B cell (primary cell): ENCODE data around the gene ZSCAN30. TPM values are rescaled to one million over a fixed set of nuclear protein-coding genes. Genes with fewer than 3 reads are reported as not detected.

Source experiments
- ATAC-seq: fragments of 200-7000 bp; cut with Tn5 transposase; one replicate; pipeline ENCODE4 v1.10.0; 2021; ENCODE audit warnings: low read depth, mild to moderate bottlenecking, moderate number of reproducible peaks, moderate library complexity
- CTCF ChIA-PET: fragments of 350-600 bp; sonication (Branson Sonifier 250); formaldehyde crosslinking; loops from one replicate; lab custom pipeline; 2021; ENCODE audit warnings: antibody characterized with exemption, inconsistent platforms; lab: Charles Lee
- POLR2A ChIA-PET: fragments of 350-600 bp; sonication (Branson Sonifier 250); formaldehyde crosslinking; loops from one replicate; lab custom pipeline; 2021; ENCODE audit warnings: antibody characterized with exemption; lab: Charles Lee
- DNase-seq: peaks from one replicate; pipeline ENCODE4 v3.0.0; 2013
- H2AFZ ChIP-seq: 2 replicates; pipeline ENCODE4 v1.6.1; 2012; ENCODE audit warnings: mild to moderate bottlenecking, low read depth, low read length; ENCODE audit not compliant: insufficient read depth, poor library complexity, severe bottlenecking
- H3K27ac ChIP-seq, 2 donors: 1 replicate in 1 of 2; 2 replicates in 1 of 2; pipeline ENCODE4 v1.5.1; 2012 to 2013; ENCODE audit warnings: low read length in 2 of 2, mild to moderate bottlenecking in 2 of 2, moderate library complexity in 1 of 2
- H3K27me3 ChIP-seq, 4 experiments: fragments of 200-600 bp in 1 of 4; sonication (generic) in 1 of 4; replicated peaks in 1 of 4; 1 replicate in 2 of 4; 2 replicates in 2 of 4; pipeline versions ENCODE4 v1.6.1 to v1.7.0; 2013 to 2016; ENCODE audit warnings: low read length in 3 of 4, mild to moderate bottlenecking in 2 of 4, mixed read lengths in 1 of 4, moderate library complexity in 1 of 4; ENCODE audit not compliant: insufficient read depth in 4 of 4, control insufficient read depth in 3 of 4; ENCODE audit errors: control extremely low read depth in 1 of 4
- H3K36me3 ChIP-seq, 2 experiments: replicated peaks in 1 of 2; 1 replicate in 1 of 2; 2 replicates in 1 of 2; pipeline versions ENCODE4 v1.6.1 to v1.7.1; 2013; ENCODE audit warnings: low read length in 1 of 2; ENCODE audit not compliant: insufficient read depth in 2 of 2, control insufficient read depth in 1 of 2; ENCODE audit errors: control extremely low read depth in 1 of 2, extremely low read depth in 1 of 2
- H3K4me1 ChIP-seq, 2 donors: fragments of 200-600 bp in 1 of 2; sonication (generic) in 1 of 2; 1 replicate in 1 of 2; 2 replicates in 1 of 2; pipeline versions ENCODE4 v1.5.1 to v1.6.1; 2013 to 2017; ENCODE audit warnings: low read length in 2 of 2; ENCODE audit not compliant: control insufficient read depth in 2 of 2, insufficient read depth in 2 of 2
- H3K4me2 ChIP-seq: replicated peaks from 2 replicates; pipeline ENCODE3; 2012; ENCODE audit warnings: mild to moderate bottlenecking, low read depth, low read length; ENCODE audit not compliant: poor library complexity, severe bottlenecking
- H3K4me3 ChIP-seq, 5 experiments: fragments of 200-600 bp in 1 of 5; sonication (generic) in 1 of 5; 1 replicate in 3 of 5; 2 replicates in 2 of 5; pipeline versions ENCODE4 v1.5.1 to v1.7.0; 2011 to 2016; ENCODE audit warnings: low read length in 4 of 5, mild to moderate bottlenecking in 4 of 5, low read depth in 2 of 5, control low read depth in 1 of 5, moderate library complexity in 1 of 5; ENCODE audit not compliant: insufficient read depth in 1 of 5; ENCODE audit errors: control extremely low read depth in 1 of 5, extremely low read depth in 1 of 5
- H3K79me2 ChIP-seq: fragments of 200-600 bp; sonication (generic); one replicate; pipeline ENCODE4 v1.6.0; 2016; ENCODE audit warnings: low read length; ENCODE audit not compliant: control insufficient read depth, insufficient read depth
- H3K9ac ChIP-seq: fragments of 200-600 bp; sonication (generic); 2 replicates; pipeline ENCODE4 v1.6.1; 2017; ENCODE audit warnings: mild to moderate bottlenecking, low read length, moderate library complexity
- H3K9me3 ChIP-seq, 3 donors: one replicate each; pipeline versions ENCODE4 v1.6.1 to v1.7.1; 2013; ENCODE audit warnings: low read length in 2 of 3; ENCODE audit not compliant: control insufficient read depth in 2 of 3, insufficient read depth in 1 of 3; ENCODE audit errors: control extremely low read depth in 1 of 3
- H4K20me1 ChIP-seq: 2 replicates; pipeline ENCODE4 v1.6.0; 2012; ENCODE audit warnings: mild to moderate bottlenecking, low read length; ENCODE audit not compliant: insufficient read depth, control insufficient read depth, poor library complexity, severe bottlenecking
- H3K27ac Mint-ChIP-seq: one replicate; pipeline ENCODE4 v1.8.0; 2021; ENCODE audit warnings: mixed read lengths
- H3K27me3 Mint-ChIP-seq: one replicate; pipeline ENCODE4 v1.8.0; 2021; ENCODE audit warnings: mixed read lengths
- H3K4me1 Mint-ChIP-seq: one replicate; pipeline ENCODE4 v1.8.0; 2021; ENCODE audit warnings: mixed read lengths
- H3K4me3 Mint-ChIP-seq: one replicate; pipeline ENCODE4 v1.8.0; 2021; ENCODE audit warnings: mixed read lengths
- H3K9me3 Mint-ChIP-seq: one replicate; pipeline ENCODE4 v1.8.0; 2022; ENCODE audit warnings: mixed read lengths; ENCODE audit not compliant: insufficient read depth
- EZH2 ChIP-seq: IDR thresholded peaks from 2 replicates; pipeline ENCODE4 v1.6.1; 2012; ENCODE audit warnings: borderline replicate concordance, low read depth, mild to moderate bottlenecking, moderate library complexity, low read length; ENCODE audit not compliant: insufficient read depth, poor library complexity, severe bottlenecking
- WGBS: methylation state at CpG from one replicate; pipeline ENCODE4 v1.1.5; 2013; ENCODE audit warnings: missing lambda C conversion rate; ENCODE audit not compliant: insufficient coverage; 5-methylcytosine and 5-hydroxymethylcytosine counted together
- intact Hi-C: fragments of 100-400 bp; cut with micrococcal nuclease; formaldehyde crosslinking; loops from one replicate; pipeline ENCODE4 v1.10.0; 2022
- polyA plus RNA-seq: library from polyadenylated mRNA; depleted of rRNA; stranded (reverse); fragments of >200 nt; gene quantifications from 2 replicates; pipeline ENCODE4 v1.2.3, GENCODE V29; 2012
- total RNA-seq, 2 donors: library from RNA; stranded (reverse); fragments of 120-200 nt in 1 of 2; gene quantifications; 1 replicate in 1 of 2; 2 replicates in 1 of 2; pipeline versions ENCODE4 v1.2.3 to v1.2.4, GENCODE V29; 2013 to 2022
- TF ChIP-seq, protein P1 (sequence below): fragments of 200-600 bp; IDR thresholded peaks from one replicate; pipeline ENCODE4 v1.8.0; 2022; ENCODE audit warnings: antibody characterized with exemption, mild to moderate bottlenecking

Gene ZSCAN30
- total and polyA plus RNA-seq, 2 donors (not counting 1 experiment from before 2014, with no cell fraction given): 11.0 to 37.3 TPM

- Histone ChIP-seq H3K27me3 (no peaks in the 10 kb centered on the region), H3K9ac (no peak overlapping the region), H2AFZ (no peak overlapping the region), H3K79me2 (peaks cover 15% of the 10 kb centered on the region), H3K27ac (no peak overlapping the region), H3K9me3 (peaks cover 5 to 20% (median 14%) of the 10 kb centered on the region in 3 donors), H3K4me3 (no peak overlapping the region), H3K4me1 (no peaks in the 10 kb centered on the region), H4K20me1 (no peaks in the 10 kb centered on the region), H3K4me2 (no peak overlapping the region), H3K36me3 (peaks cover 19 to 21% of the 10 kb centered on the region in 2 experiments)
- DNase-seq (no peak), ATAC-seq (no peak)
- intact Hi-C loops: no loop called here
- Mint-ChIP-seq H3K9me3 (peaks cover 4% of the 10 kb centered on the region), H3K27ac (no peak overlapping the region), H3K4me1 (no peaks in the 10 kb centered on the region), H3K4me3 (no peak overlapping the region), H3K27me3 (no peaks in the 10 kb centered on the region)
- POLR2A ChIA-PET: no interaction called here
- 94% methylated on average over 2 of the region's 3 CpGs for WGBS
- CTCF ChIA-PET: interaction anchor here (0.6 to 1.5 kb wide), 2 partner anchors 11 to 27 kb away, joined by 3 read pairs; no protein-coding TSS in a partner anchor
- TF ChIP-seq, protein P1, sequence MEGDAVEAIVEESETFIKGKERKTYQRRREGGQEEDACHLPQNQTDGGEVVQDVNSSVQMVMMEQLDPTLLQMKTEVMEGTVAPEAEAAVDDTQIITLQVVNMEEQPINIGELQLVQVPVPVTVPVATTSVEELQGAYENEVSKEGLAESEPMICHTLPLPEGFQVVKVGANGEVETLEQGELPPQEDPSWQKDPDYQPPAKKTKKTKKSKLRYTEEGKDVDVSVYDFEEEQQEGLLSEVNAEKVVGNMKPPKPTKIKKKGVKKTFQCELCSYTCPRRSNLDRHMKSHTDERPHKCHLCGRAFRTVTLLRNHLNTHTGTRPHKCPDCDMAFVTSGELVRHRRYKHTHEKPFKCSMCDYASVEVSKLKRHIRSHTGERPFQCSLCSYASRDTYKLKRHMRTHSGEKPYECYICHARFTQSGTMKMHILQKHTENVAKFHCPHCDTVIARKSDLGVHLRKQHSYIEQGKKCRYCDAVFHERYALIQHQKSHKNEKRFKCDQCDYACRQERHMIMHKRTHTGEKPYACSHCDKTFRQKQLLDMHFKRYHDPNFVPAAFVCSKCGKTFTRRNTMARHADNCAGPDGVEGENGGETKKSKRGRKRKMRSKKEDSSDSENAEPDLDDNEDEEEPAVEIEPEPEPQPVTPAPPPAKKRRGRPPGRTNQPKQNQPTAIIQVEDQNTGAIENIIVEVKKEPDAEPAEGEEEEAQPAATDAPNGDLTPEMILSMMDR: no peak
- TF ChIP-seq EZH2: no peak
These were observed 33.1 kb downstream of the ZSCAN30 start for GRCh38 chr18:35256947-35257346.

DNA sequence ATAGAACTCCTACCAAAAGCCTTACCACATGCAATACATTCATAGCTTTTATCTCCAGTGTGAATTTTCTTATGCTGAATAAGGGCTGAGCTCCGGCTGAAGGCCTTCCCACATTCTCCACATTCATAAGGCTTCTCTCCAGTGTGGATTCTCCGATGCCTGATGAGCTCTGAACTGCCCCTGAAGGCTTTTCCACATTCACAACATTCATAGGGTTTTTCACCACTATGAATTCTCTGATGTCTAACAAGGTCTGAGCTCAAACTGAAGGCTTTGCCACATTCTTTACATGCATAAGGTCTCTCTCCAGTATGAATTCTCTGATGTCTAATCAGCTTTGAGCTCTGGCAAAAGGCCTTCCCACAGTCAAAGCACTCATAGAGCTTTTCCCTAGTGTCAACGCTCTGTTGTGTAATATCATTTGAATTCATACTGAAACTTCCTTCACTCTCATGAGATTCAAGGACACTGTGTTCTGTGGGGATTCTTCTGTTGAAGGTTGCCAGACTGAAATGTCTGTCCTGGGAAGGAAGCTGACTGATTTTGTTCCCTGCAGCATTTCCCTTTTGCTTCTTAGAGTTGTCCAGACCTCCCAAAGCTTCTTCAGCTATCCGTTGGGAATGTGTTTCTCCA is 36.3 kb downstream of the ZSCAN30 start:
- H3K9me3 ChIP-seq: peaks cover 5 to 24% (median 20%) of the 10 kb centered on the region in 3 donors
- ChIA-PET CTCF (no interaction called here), POLR2A (no interaction called here)
- Mint-ChIP-seq H3K4me1 (peaks cover 2% of the 10 kb centered on the region), H3K27me3 (no peaks in the 10 kb centered on the region), H3K4me3 (no peak overlapping the region), H3K9me3 (peaks cover 4% of the 10 kb centered on the region), H3K27ac (no peak overlapping the region)
- DNase-seq (no peak), ATAC-seq (no peak)
- H3K79me2 ChIP-seq: peaks cover 15% of the 10 kb centered on the region
- H3K4me1 ChIP-seq: peaks cover 1 to 3% of the 10 kb centered on the region in 2 donors
- no peaks in the 10 kb centered on the region for H3K27me3 ChIP-seq
- no peak overlapping the region for H3K4me2 ChIP-seq
- H2AFZ ChIP-seq: no peak overlapping the region
- TF ChIP-seq EZH2: no peak
- TF ChIP-seq, protein P1: no peak
- H3K36me3 ChIP-seq: peaks cover 29 to 36% of the 10 kb centered on the region in 2 experiments
- WGBS: 83% methylated on average over 1 of the region's 4 CpGs
- no peaks in the 10 kb centered on the region for H4K20me1 ChIP-seq
- intact Hi-C loops: no loop called here
- H3K9ac ChIP-seq: no peak overlapping the region
- no peak overlapping the region for H3K27ac ChIP-seq
- no peak overlapping the region for H3K4me3 ChIP-seq
